GM12865 (cell line): Measurements from ENCODE around the gene SOX6.

Experiments
- DNase-seq: peaks from one replicate; pipeline ENCODE4 v3.0.0; 2010; ENCODE audit warnings: low read depth
- H3K4me3 ChIP-seq: 2 replicates; pipeline ENCODE4 v1.5.1; 2011; ENCODE audit warnings: mild to moderate bottlenecking, low read depth, low read length, control low read depth
- TF ChIP-seq, protein P1 (sequence below): IDR thresholded peaks from 2 replicates; pipeline ENCODE4 v1.5.1; 2011; ENCODE audit warnings: low read length, control low read depth, low read depth, inconsistent platforms; ENCODE audit not compliant: insufficient read depth; ENCODE audit errors: missing control alignments

SOX6 gene

GRCh38 chr11:16286095-16286494, 70.3 kb downstream of the SOX6 start:
- TF ChIP-seq, protein P1, sequence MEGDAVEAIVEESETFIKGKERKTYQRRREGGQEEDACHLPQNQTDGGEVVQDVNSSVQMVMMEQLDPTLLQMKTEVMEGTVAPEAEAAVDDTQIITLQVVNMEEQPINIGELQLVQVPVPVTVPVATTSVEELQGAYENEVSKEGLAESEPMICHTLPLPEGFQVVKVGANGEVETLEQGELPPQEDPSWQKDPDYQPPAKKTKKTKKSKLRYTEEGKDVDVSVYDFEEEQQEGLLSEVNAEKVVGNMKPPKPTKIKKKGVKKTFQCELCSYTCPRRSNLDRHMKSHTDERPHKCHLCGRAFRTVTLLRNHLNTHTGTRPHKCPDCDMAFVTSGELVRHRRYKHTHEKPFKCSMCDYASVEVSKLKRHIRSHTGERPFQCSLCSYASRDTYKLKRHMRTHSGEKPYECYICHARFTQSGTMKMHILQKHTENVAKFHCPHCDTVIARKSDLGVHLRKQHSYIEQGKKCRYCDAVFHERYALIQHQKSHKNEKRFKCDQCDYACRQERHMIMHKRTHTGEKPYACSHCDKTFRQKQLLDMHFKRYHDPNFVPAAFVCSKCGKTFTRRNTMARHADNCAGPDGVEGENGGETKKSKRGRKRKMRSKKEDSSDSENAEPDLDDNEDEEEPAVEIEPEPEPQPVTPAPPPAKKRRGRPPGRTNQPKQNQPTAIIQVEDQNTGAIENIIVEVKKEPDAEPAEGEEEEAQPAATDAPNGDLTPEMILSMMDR = no peak
- no peak for DNase-seq

GRCh38 chr11:16280256-16280682, 76.1 kb downstream of the SOX6 start:
- no peak overlapping the region for H3K4me3 ChIP-seq
- DNase-seq = peak; percentile 6
- TF ChIP-seq, protein P1 = no peak

More at GRCh38 chr11:16286095-16286494, 70.3 kb downstream of the SOX6 start:
- H3K4me3 ChIP-seq = no peak overlapping the region

DNA sequence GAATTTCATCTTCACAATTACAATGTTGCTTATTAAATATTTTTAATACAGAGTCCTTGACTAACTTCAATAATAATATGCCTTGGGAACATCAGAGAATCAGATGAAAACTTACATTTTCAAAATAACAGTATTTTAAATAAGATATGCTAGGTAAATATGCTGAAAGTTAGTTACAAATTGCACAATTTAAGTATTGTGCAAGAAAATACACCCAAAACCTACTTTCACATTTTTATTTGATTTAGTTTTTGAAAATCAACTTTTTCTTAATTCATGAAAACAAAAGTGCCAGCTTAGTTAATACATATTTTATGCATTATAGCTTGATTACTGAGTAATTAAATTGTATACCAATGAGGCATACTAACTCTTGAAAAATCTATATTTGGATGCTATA, 76.8 kb downstream of the SOX6 start:
- no peak for DNase-seq
- no peak overlapping the region for H3K4me3 ChIP-seq
- TF ChIP-seq, protein P1 = no peak

DNA sequence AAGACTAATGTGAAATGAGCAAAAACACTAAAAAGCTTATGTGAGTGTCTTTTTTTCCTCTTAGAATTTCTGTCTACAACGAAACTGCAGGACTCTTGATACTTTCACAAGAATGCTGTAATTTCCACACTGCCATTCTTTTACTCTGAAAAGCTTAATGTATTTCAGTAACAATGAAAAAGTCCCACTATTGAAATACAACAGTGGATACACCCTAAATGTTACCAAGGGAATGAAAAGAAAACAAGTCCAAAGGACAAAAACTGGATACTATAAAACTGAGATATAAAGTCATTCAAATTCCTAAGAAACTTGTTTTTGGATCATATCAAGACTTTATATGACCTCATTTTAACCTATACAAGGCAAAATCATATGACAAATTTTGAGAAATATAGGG, 77.4 kb downstream of the SOX6 start:
- no peak for DNase-seq
- TF ChIP-seq, protein P1 = no peak
- H3K4me3 ChIP-seq = no peak overlapping the region

- no peak for DNase-seq
- TF ChIP-seq, protein P1 = no peak
- no peak overlapping the region for H3K4me3 ChIP-seq
Observed at GRCh38 chr11:16278273-16278672, 78.1 kb downstream of the SOX6 start.

- TF ChIP-seq, protein P1 = no peak
- no peak overlapping the region for H3K4me3 ChIP-seq
- no peak for DNase-seq
Observed at GRCh38 chr11:16276251-16276650, 80.1 kb downstream of the SOX6 start.

DNA sequence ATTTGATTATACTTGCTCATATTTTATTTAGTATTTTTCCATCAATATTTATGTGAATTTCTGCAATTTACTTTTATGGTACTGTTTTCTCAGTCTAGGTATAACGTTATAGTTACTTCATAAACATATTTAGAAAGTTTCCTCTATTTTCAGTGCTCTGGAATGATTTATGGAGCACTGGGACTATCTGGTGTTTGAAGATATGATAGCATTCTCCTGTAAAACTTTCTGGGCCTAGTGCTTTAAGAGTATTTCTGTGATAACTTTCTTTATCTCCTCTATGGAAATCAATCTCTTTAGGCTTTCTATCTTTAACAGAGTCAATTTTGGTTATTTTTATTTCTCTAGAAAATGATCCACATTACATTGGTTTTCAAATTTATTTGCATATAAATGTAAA, 85.1 kb downstream of the SOX6 start:
- no peak for DNase-seq
- TF ChIP-seq, protein P1 = no peak
- H3K4me3 ChIP-seq = no peak overlapping the region
